Measurements from ENCODE around the gene YES1.
"Not testable (repeated sequence)": the region's sequence is repeated elsewhere in the genome, so short reads cannot be mapped to it uniquely, and the experiment has no call there.

The YES1 gene

GRCh38 chr18:820591-821165 lies 8.6 kb upstream of the YES1 start:
- no peak for DNase-seq

- no peak for DNase-seq
Observed at GRCh38 chr18:816869-817268, 4.8 kb upstream of the YES1 start.

GRCh38 chr18:816088-816653 lies 4.1 kb upstream of the YES1 start:
- no peak for DNase-seq

GRCh38 chr18:815353-815752 lies 3.3 kb upstream of the YES1 start:
- DNase-seq = no peak

DNA sequence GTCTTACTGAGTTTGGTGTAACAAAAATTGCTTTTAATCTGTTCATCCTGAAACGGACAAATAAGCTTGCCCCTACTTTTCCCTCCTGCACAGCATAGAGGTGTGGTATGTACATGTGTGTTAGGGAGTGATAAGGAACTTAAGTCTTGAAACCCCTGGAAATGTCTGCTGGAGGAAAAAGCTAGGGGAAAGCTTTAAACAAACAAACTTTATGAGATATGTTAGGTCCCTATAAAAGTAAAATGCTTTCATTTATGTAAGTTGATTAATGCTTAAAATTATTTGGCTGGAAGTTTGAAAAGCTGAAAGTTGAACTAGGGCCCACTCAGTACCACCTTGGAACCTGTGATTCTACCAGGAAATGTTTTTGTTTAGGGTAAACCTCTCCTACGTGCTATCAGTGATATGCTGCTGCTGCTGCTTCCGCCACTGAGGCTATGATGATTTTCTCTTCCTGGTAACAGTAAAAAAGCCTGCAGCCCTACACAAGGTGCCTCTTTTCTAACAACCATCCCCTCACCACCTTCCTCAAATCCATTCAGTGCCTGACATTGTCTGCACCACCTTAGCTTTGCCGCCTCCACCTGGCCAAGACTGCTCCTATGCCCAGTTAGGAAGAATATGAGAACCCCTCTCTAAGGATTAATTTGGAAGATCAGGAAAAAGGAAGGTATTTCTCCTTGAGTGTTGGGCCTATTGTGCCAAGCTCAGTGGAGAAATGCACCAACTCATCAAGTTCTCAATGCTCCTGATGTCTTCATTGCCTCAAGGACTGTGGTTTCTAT lies 2.5 kb upstream of the YES1 start:
- no peak for DNase-seq

- no peak for DNase-seq
Observed at GRCh38 chr18:813172-814071, 1.4 kb upstream of the YES1 start.

DNA sequence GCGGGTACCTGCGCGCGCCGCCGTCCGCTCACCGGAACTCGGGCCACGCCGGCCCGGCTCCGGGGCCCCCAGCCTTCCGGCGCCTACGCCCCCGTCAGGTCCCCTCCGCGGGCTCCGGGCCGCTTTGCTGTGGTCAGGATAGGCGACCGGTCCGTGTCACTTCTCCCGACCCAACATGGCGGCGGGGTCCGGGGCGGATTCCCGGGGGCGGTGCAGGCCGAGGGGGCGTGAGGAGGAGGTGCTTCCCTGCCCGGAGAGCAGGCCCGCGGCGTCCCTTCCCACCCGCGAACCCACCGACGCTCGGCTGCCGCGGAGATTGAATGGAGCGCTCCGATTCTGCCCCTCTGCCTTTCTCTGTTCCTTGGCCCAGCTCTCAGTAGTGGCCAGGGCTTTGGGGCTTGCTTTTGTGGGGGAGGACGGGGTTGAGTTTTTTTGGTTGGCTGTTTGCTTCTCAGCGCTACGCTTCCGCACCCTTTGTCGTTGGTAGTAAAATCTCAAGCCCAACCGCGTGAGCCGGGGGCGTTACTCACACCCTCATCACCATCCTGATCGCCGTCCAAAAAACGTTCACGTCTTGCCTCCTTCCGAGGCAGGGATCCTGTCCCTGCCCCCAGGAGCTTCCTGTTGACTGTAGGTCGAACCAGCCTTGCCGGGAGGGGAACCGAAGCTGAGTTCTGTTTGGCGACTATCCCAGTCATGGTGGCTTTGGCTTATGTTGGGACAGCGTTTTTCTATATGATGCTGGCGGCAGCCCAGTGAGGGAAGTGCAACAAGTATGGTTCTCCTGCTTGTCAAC lies 532 bp upstream of the YES1 start:
- DNase-seq = peak; percentile 79

GRCh38 chr18:811182-811891 lies 705 bp downstream of the YES1 start:
- peak; percentile 55 for DNase-seq

- DNase-seq = no peak
Observed at GRCh38 chr18:809985-810642, 1.9 kb downstream of the YES1 start.

DNA sequence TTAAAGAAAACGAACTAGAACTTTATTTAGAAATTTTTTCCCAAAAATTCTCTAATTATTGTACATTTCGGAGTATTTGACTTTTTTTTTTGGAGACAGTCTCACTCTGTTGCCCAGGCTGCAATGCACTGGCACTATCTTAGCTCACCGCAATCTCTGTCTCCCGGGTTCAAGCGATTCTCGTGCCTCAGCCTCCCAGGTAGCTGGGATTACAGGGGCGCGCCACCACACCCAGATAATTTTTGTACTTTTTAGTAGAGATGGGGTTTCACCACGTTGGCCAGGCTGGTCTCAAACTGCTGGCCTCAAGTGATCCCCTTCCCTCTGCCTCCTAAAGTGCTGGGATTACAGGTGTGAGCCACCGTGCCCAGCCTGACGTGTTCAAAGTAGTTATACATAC lies 2.8 kb downstream of the YES1 start:
- not testable (repeated sequence) for DNase-seq

DNA sequence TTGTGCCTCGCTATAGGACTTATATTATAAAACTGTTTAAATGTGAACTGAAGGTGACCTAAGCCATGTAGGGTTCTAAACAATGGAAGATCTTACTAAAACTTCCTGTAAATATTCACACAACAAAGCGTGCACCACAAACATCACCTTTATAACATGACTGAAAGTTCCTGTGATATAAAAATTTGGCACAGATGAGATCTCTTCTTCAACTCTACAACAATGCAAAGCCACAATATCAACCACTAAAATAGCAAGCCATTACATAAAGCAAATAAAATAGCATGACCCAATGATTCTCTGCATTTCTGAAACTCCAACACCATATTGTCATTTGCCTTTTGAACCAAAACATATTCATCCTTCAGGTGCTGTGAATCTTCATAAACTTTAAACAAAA lies 3.5 kb downstream of the YES1 start:
- no peak for DNase-seq

DNA sequence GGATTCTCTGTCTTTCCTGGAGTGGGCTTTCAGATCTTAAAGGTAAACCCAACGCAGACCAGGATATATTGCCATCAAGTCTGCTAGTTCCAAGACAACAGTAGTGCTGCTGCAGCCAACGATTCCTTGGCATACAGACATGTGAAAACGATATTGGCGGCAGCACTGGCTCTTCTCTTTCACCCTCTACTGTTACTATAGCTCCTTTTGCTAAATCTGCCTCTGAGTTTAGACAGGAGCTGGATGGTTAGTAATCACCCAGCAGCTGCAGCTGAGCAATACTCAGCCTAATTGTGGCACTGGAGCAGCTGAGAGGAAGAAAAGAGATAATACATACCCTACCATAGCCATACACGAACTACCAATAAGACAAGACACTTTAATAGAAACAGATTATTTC lies 4.0 kb downstream of the YES1 start:
- DNase-seq = peak; percentile 33

DNA sequence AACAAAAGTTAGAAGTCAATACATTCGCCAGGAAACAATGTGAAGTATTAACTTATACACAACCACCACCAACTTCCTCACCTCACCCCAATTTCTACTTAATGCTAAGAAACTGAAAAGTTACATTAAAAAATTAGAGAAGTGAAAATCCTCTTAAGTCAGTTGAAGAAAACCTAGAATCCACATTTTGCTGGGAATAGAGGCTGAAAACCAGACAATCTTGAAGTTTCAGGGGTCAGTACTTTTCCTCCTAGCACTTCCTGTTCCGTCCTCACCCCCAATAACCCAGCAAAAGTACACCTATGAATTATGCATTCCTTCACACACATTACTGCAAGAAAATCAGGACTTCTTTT lies 6.3 kb downstream of the YES1 start:
- no peak for DNase-seq

- no peak for DNase-seq
Observed at GRCh38 chr18:805008-805754, 6.9 kb downstream of the YES1 start.

DNA sequence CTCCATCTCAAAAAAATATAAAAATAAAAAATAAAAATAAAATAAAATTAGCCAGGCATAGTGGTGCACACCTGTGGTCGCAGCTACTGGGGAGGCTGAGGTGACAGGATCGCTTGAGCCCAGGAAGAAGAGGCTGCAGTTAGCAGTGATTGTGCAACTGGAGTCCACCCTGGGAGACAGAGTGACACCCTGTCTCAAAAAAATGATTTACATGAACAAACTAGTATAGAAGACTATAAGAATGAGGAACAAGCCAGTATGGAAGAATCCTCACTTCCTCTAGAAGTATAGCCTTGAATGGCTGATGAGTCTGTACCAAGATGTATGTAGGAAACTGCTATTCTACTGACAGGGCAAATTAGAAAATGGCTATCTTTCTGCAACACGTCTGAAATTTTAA lies 10.9 kb downstream of the YES1 start:
- DNase-seq = no peak

- DNase-seq = no peak
Observed at GRCh38 chr18:799943-800342, 12.1 kb downstream of the YES1 start.

DNA sequence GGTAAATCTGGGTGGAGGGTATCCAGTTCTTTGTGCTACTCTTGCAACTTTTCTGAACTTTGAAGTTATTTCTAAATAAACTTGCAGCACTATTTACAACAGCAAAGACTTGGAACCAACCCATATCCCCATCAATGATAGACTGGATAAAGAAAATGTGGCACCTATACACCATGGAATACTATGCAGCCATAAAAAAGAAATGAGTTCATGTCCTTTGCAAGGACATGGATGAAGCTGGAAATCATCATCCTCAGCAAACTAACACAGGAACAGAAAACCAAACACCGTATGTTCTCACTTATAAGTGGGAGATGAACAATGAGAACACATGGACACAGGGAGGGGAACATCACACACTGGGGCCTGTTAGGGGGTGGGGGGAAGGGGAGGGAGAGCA lies 16.7 kb downstream of the YES1 start:
- not testable (repeated sequence) for DNase-seq

GRCh38 chr18:789397-789796 lies 22.6 kb downstream of the YES1 start:
- no peak for DNase-seq

DNA sequence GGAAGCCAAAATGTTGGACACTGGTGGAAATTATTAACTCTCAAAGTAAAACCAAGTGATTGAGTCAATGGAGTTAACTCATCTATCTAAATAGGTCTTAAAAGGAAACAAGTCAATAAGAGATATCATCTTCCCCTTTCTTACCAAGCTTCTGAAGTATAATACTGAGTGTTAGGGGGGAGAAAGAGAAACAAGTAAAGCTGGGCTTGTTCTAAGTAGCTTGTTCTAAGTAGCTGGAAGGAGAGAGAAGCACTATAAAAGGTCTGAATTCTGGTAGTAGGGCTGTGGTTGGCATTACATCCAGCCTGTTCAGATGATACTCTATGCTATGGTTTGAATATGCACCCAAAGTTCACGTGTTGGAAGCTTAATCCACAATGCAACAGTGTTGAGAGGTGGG lies 26.8 kb downstream of the YES1 start:
- DNase-seq = no peak

- DNase-seq = no peak
Observed at GRCh38 chr18:784470-785172, 27.4 kb downstream of the YES1 start.

Data from NCI-H82 (cell line).